ENCODE measurements around the gene PTPRN2. TPM values are rescaled to one million over a fixed set of nuclear protein-coding genes. Genes with fewer than 3 reads are reported as not detected.

Gene PTPRN2
- total RNA-seq, 1 donor from 2014 or later, result 32.2 TPM

GRCh38 chr7:157495594-157495993, 1092.0 kb downstream of the PTPRN2 start:
- H3K4me3 Mint-ChIP-seq, result no peak overlapping the region
- no peak for DNase-seq (ENCODE audit: low read depth, low spot score)
- peaks cover 28% of the 10 kb centered on the region for H3K4me1 Mint-ChIP-seq
- no peak overlapping the region for H3K27ac Mint-ChIP-seq (ENCODE audit: unreplicated experiment)
- no peak for TF ChIP-seq CTCF (conservative IDR thresholded peaks at IDR 0.05)
- H3K27me3 Mint-ChIP-seq (ENCODE audit: low read depth), result peaks cover 4% of the 10 kb centered on the region
- peaks cover 5% of the 10 kb centered on the region for H3K36me3 Mint-ChIP-seq (ENCODE audit: low read depth)
- H3K9me3 Mint-ChIP-seq, result peaks cover 5% of the 10 kb centered on the region

- TF ChIP-seq CTCF (conservative IDR thresholded peaks at IDR 0.05), result no peak
- Mint-ChIP-seq H3K36me3 (ENCODE audit: low read depth) (peaks cover 6% of the 10 kb centered on the region), H3K9me3 (peaks cover 7% of the 10 kb centered on the region), H3K27ac (ENCODE audit: unreplicated experiment) (no peak overlapping the region), H3K4me1 (peaks cover 28% of the 10 kb centered on the region), H3K27me3 (ENCODE audit: low read depth) (peaks cover 4% of the 10 kb centered on the region), H3K4me3 (no peak overlapping the region)
- no peak for DNase-seq (ENCODE audit: low read depth, low spot score)
Measured at GRCh38 chr7:157495177-157495553, 1092.5 kb downstream of the PTPRN2 start.

- DNase-seq (ENCODE audit: low read depth, low spot score), result no peak
- Mint-ChIP-seq H3K4me1 (peaks cover 23% of the 10 kb centered on the region), H3K36me3 (ENCODE audit: low read depth) (peaks cover 6% of the 10 kb centered on the region), H3K27me3 (ENCODE audit: low read depth) (peaks cover 4% of the 10 kb centered on the region), H3K9me3 (peaks cover 7% of the 10 kb centered on the region), H3K4me3 (no peak overlapping the region), H3K27ac (ENCODE audit: unreplicated experiment) (no peak overlapping the region)
- TF ChIP-seq CTCF (conservative IDR thresholded peaks at IDR 0.05), result no peak
Measured at GRCh38 chr7:157494506-157495176, 1093.0 kb downstream of the PTPRN2 start.

GRCh38 chr7:157493776-157494175, 1093.8 kb downstream of the PTPRN2 start:
- no peak overlapping the region for H3K4me3 Mint-ChIP-seq
- no peak for TF ChIP-seq CTCF (conservative IDR thresholded peaks at IDR 0.05)
- no peak overlapping the region for H3K27ac Mint-ChIP-seq (ENCODE audit: unreplicated experiment)
- no peak for DNase-seq (ENCODE audit: low read depth, low spot score)
- H3K27me3 Mint-ChIP-seq (ENCODE audit: low read depth), result peaks cover 4% of the 10 kb centered on the region
- peaks cover 7% of the 10 kb centered on the region for H3K9me3 Mint-ChIP-seq
- peaks cover 15% of the 10 kb centered on the region for H3K4me1 Mint-ChIP-seq
- peaks cover 6% of the 10 kb centered on the region for H3K36me3 Mint-ChIP-seq (ENCODE audit: low read depth)

- Mint-ChIP-seq H3K4me1 (peaks cover 11% of the 10 kb centered on the region), H3K9me3 (peaks cover 7% of the 10 kb centered on the region), H3K36me3 (ENCODE audit: low read depth) (peaks cover 6% of the 10 kb centered on the region), H3K4me3 (no peak overlapping the region), H3K27me3 (ENCODE audit: low read depth) (peaks cover 4% of the 10 kb centered on the region), H3K27ac (ENCODE audit: unreplicated experiment) (no peak overlapping the region)
- no peak for DNase-seq (ENCODE audit: low read depth, low spot score)
- TF ChIP-seq CTCF (conservative IDR thresholded peaks at IDR 0.05), result no peak
Measured at GRCh38 chr7:157493017-157493416, 1094.6 kb downstream of the PTPRN2 start.
